Epithelial cell of umbilical artery (primary cell): ENCODE data around the gene FAM229B. TPM values are rescaled to one million over a fixed set of nuclear protein-coding genes. Genes with fewer than 3 reads are reported as not detected.

Experiments used
- total RNA-seq: library from RNA; depleted of rRNA; stranded (reverse); fragments of >200 nt; gene quantifications from 2 replicates; pipeline ENCODE4 v1.2.3, GENCODE V29; 2014

FAM229B gene, protein sequence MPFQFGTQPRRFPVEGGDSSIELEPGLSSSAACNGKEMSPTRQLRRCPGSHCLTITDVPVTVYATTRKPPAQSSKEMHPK
- total RNA-seq, result 5.3 and 10.1 TPM in 2 replicates

DNA sequence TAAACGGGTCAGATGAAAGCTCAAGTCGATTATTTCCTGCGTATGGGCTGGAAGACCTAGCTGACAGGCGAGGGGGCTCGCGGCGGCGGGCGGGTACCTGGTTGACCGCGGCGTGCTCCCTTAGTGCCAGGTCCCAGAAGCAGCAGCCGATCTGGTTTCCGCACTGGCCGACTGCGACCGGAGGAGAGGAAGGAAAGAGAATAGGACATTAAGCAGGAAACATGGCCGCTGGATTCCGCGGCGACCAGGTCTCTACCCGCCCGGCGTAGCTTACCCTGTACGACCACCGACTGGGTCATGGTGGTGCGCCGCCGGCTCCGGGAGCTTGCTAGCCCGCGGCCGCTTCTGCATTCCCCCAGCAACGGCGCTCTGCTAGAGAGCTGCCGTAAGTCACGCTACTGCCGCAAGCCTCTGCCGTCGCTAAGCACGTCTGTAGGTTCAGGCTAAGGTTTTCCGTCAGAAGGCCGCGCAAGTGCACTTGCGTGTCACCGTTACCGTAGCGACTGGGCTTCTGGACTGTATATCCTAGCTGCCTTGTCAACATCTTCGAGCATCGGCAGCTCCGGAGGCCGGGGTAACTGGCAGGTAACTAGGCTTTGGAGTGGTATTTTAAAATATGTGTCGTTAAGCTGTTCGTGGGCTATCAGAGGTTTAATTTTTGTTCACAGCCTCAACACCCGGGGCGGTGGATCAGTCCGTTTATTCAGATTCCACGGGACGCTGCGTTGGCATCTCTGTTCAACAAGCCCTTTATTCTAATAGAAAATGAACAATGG is at the start of gene FAM229B, which contains the start of gene TUBE1:
FAM229B (plus strand) TSS at position 456 of the 776 bp plus-strand sequence. CDS start 11,693 bp downstream, outside the sequence.
TUBE1 (minus strand) TSS at position 347 of the 776 bp plus-strand sequence; CDS start at position 299, 48 bp downstream.

DNA sequence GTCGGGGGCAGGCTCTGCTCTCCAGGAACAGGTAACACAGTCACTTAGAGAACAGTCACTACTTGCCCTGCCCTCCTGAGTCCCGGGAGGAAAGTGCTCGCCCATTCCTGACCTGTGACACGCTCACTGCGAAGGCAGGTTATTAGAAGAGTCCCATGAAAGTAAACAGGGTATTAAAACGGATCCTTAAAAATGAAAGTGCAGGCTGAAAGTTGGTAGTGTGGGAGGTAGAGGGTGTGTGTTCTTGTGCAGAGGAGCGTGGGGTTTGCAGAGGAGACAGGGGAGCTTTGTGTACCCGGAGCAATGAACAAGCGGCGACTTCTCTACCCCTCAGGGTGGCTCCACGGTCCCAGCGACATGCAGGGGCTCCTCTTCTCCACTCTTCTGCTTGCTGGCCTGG is 33.4 kb upstream of the FAM229B start, which contains the start of gene CCN6:
CCN6 (plus strand) TSS at position 104 of the 400 bp plus-strand sequence; CDS start at position 358, 254 bp downstream.

Other genes starting within 250 kb of the FAM229B start
- 125 and 135 TPM in 2 replicates for gene FYN, start 214.1 kb upstream of the FAM229B start, total RNA-seq
- not detected in 2 replicates for gene CCN6, start 33.5 kb upstream of the FAM229B start, total RNA-seq
- 14.3 and 37.4 TPM in 2 replicates for gene TUBE1, start 109 bp upstream of the FAM229B start, total RNA-seq
- 307 and 441 TPM in 2 replicates for gene LAMA4, start 167.0 kb downstream of the FAM229B start, total RNA-seq